H9 (cell line): ENCODE data around the gene OMA1. TPM values are rescaled to one million over a fixed set of nuclear protein-coding genes. Genes with fewer than 3 reads are reported as not detected.

Source experiments
- DNase-seq: peaks from one replicate; pipeline ENCODE4 v3.0.0-alpha.2; 2017
- H2AFZ ChIP-seq: one replicate; pipeline ENCODE4 v1.6.1; 2013; ENCODE audit warnings: mild to moderate bottlenecking, low read length, control low read depth, moderate library complexity
- H2AK5ac ChIP-seq: 2 replicates; pipeline ENCODE4 v1.6.1; 2013; ENCODE audit warnings: low read length, control low read depth, mixed read lengths; ENCODE audit not compliant: insufficient read length
- H2BK120ac ChIP-seq: one replicate; pipeline ENCODE4 v1.6.1; 2013; ENCODE audit warnings: low read depth, mild to moderate bottlenecking, low read length, control low read depth, inconsistent platforms; ENCODE audit not compliant: poor library complexity, severe bottlenecking
- H2BK12ac ChIP-seq: 2 replicates; pipeline ENCODE4 v1.6.1; 2013; ENCODE audit warnings: low read length, control low read depth, mixed read lengths, low read depth; ENCODE audit not compliant: insufficient read length
- H2BK15ac ChIP-seq: 2 replicates; pipeline ENCODE4 v1.6.1; 2013; ENCODE audit warnings: low read depth, low read length, control low read depth
- H2BK20ac ChIP-seq: one replicate; pipeline ENCODE4 v1.6.1; 2013; ENCODE audit warnings: low read depth, mild to moderate bottlenecking, low read length, control low read depth, inconsistent platforms; ENCODE audit not compliant: poor library complexity, severe bottlenecking
- H2BK5ac ChIP-seq: 2 replicates; pipeline ENCODE4 v1.6.1; 2013; ENCODE audit warnings: low read length, control low read depth, mixed read lengths; ENCODE audit not compliant: insufficient read length
- H3K14ac ChIP-seq: 2 replicates; pipeline ENCODE4 v1.6.1; 2013; ENCODE audit warnings: low read length, control low read depth; ENCODE audit not compliant: insufficient read depth
- H3K18ac ChIP-seq: 2 replicates; pipeline ENCODE4 v1.6.1; 2013; ENCODE audit warnings: low read depth, mild to moderate bottlenecking, mixed read lengths, low read length, control low read depth; ENCODE audit not compliant: insufficient read length
- H3K23ac ChIP-seq: 2 replicates; pipeline ENCODE4 v1.6.1; 2013; ENCODE audit warnings: low read length, control low read depth, mixed read lengths, low read depth; ENCODE audit not compliant: insufficient read length
- H3K23me2 ChIP-seq: 2 replicates; pipeline ENCODE4 v1.6.1; 2013; ENCODE audit warnings: low read depth, mild to moderate bottlenecking, mixed read lengths, low read length, control low read depth; ENCODE audit not compliant: insufficient read length, poor library complexity, severe bottlenecking
- H3K27ac ChIP-seq: 2 replicates; pipeline ENCODE4 v1.5.1; 2013; ENCODE audit warnings: low read length, control low read depth, mixed read lengths, low read depth; ENCODE audit not compliant: insufficient read length
- H3K27me3 ChIP-seq: 2 replicates; pipeline ENCODE4 v1.6.1; 2013; ENCODE audit warnings: low read length, control low read depth, inconsistent platforms; ENCODE audit not compliant: insufficient read depth
- H3K4ac ChIP-seq: 2 replicates; pipeline ENCODE4 v1.6.1; 2013; ENCODE audit warnings: low read depth, mild to moderate bottlenecking, control low read depth, inconsistent platforms, low read length, moderate library complexity
- H3K4me1 ChIP-seq: 2 replicates; pipeline ENCODE4 v1.6.1; 2013; ENCODE audit warnings: low read length, control low read depth, inconsistent platforms; ENCODE audit not compliant: insufficient read depth
- H3K4me2 ChIP-seq: 2 replicates; pipeline ENCODE4 v1.6.1; 2013; ENCODE audit warnings: low read length, control low read depth, mixed read lengths; ENCODE audit not compliant: insufficient read length, insufficient read depth
- H3K56ac ChIP-seq: 2 replicates; pipeline ENCODE4 v1.6.1; 2013; ENCODE audit warnings: low read depth, mild to moderate bottlenecking, mixed read lengths, low read length, control low read depth; ENCODE audit not compliant: insufficient read length
- H3K79me1 ChIP-seq: 2 replicates; pipeline ENCODE4 v1.6.1; 2013; ENCODE audit warnings: low read depth, mild to moderate bottlenecking, moderate library complexity, low read length, control low read depth, inconsistent platforms; ENCODE audit not compliant: insufficient read depth, poor library complexity, severe bottlenecking
- H3K79me2 ChIP-seq: 2 replicates; pipeline ENCODE4 v1.6.1; 2013; ENCODE audit warnings: low read length, control low read depth, inconsistent platforms; ENCODE audit not compliant: insufficient read depth
- H3K9ac ChIP-seq: 2 replicates; pipeline ENCODE4 v1.6.1; 2013; ENCODE audit warnings: low read length, control low read depth, mixed read lengths; ENCODE audit not compliant: insufficient read length; ENCODE audit errors: extremely low read depth
- H3K9me3 ChIP-seq: one replicate; pipeline ENCODE4 v1.6.1; 2013; ENCODE audit warnings: low read depth, low read length, inconsistent platforms; ENCODE audit not compliant: control insufficient read depth
- H3T11ph ChIP-seq: one replicate; pipeline ENCODE4 v1.6.1; 2013; ENCODE audit warnings: mild to moderate bottlenecking, low read length, control low read depth, inconsistent platforms
- H4K20me1 ChIP-seq: one replicate; pipeline ENCODE4 v1.6.1; 2013; ENCODE audit not compliant: control insufficient read depth, insufficient read length, insufficient read depth
- H4K5ac ChIP-seq: 2 replicates; pipeline ENCODE4 v1.6.1; 2013; ENCODE audit warnings: low read depth, mild to moderate bottlenecking, mixed read lengths, low read length, control low read depth; ENCODE audit not compliant: insufficient read length
- H4K8ac ChIP-seq: replicated peaks from 2 replicates; pipeline ENCODE4 v1.6.1; 2013; ENCODE audit warnings: low read length, control low read depth, mixed read lengths, low read depth; ENCODE audit not compliant: insufficient read length
- H4K91ac ChIP-seq: 2 replicates; pipeline ENCODE4 v1.6.1; 2013; ENCODE audit warnings: low read depth, mild to moderate bottlenecking, moderate library complexity, mixed read lengths, low read length, control low read depth; ENCODE audit not compliant: insufficient read length
- H3K27ac Mint-ChIP-seq, 3 experiments: 2 replicates in 2 of 3; 3 replicates in 1 of 3; pipeline ENCODE4 v1.8.0; 2020 to 2021; ENCODE audit warnings: mixed read lengths in 3 of 3, mild to moderate bottlenecking in 1 of 3, moderate library complexity in 1 of 3
- H3K27me3 Mint-ChIP-seq: 2 replicates; pipeline ENCODE4 v1.8.0; 2021; ENCODE audit warnings: low read depth, mild to moderate bottlenecking, moderate library complexity, mixed read lengths
- H3K36me3 Mint-ChIP-seq, 3 experiments: 2 replicates in 2 of 3; 3 replicates in 1 of 3; pipeline ENCODE4 v1.8.0; 2020 to 2021; ENCODE audit warnings: low read depth in 3 of 3, mixed read lengths in 3 of 3; ENCODE audit not compliant: insufficient read depth in 1 of 3
- H3K4me1 Mint-ChIP-seq, 2 experiments: 2 replicates each; pipeline ENCODE4 v1.8.0; 2020; ENCODE audit warnings: mixed read lengths in 2 of 2
- H3K4me3 Mint-ChIP-seq, 2 experiments: 2 replicates in 1 of 2; 3 replicates in 1 of 2; pipeline ENCODE4 v1.8.0; 2020 to 2021; ENCODE audit warnings: mild to moderate bottlenecking in 2 of 2, mixed read lengths in 2 of 2, moderate library complexity in 1 of 2
- H3K9me3 Mint-ChIP-seq, 2 experiments: 2 replicates in 1 of 2; 3 replicates in 1 of 2; pipeline ENCODE4 v1.8.0; 2020; ENCODE audit warnings: mild to moderate bottlenecking in 2 of 2, mixed read lengths in 2 of 2, moderate library complexity in 1 of 2
- WGBS: extraction: QIAGEN DNeasy Blood & Tissue Kit; methylation state at CpG from one replicate; pipeline ENCODE4 v1.1.7; 2013; ENCODE audit warnings: missing lambda C conversion rate, low lambda C conversion rate, mixed read lengths; ENCODE audit not compliant: insufficient read length; ENCODE audit errors: extremely low coverage; 5-methylcytosine and 5-hydroxymethylcytosine counted together
- total RNA-seq: library from RNA; stranded (reverse); gene quantifications from 2 replicates; pipeline ENCODE4 v1.2.1, GENCODE V29; 2021
- TF ChIP-seq, protein P1 (sequence below): fragments of 200-600 bp; sonication (generic); conservative IDR thresholded peaks from 3 replicates; pipeline ENCODE4 v1.8.0; 2021; ENCODE audit warnings: antibody characterized with exemption, mild to moderate bottlenecking

OMA1 gene
- total RNA-seq, 1 experiment from 2014 or later, result 12.9 TPM

DNA sequence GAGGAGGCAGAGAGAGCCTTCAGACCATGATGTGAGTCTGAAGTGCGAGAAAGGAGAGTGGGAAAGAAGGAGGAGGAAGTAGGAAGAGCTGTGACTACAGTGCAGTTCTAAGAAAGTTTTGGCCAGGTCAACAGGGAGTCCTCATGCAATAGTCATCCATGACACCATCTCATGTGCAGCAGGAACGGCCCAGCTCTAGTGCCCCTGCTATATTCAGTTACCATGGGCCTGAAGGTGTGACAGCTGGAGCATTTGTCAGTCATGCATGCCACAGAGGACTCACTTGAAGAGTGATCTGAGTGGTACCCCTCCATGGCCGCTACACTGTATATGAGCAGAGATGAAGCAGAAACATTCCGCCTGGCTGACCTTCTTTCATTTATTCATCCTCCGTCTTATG is 77.9 kb downstream of the OMA1 start:
- Histone ChIP-seq H3K9me3 (no peaks in the 10 kb centered on the region), H3K56ac (no peak overlapping the region), H3K18ac (no peak overlapping the region), H4K20me1 (no peaks in the 10 kb centered on the region), H3K9ac (no peak overlapping the region), H2BK15ac (no peak overlapping the region), H3K14ac (no peak overlapping the region), H2BK5ac (no peak overlapping the region), H3K4me2 (no peak overlapping the region), H2AK5ac (no peak overlapping the region), H4K91ac (no peak overlapping the region), H3K27ac (no peak overlapping the region), H3K79me1 (no peaks in the 10 kb centered on the region), H2BK12ac (no peak overlapping the region), H2BK120ac (no peak overlapping the region), H2BK20ac (no peak overlapping the region), H4K5ac (no peak overlapping the region), H3K4me1 (peaks cover 7% of the 10 kb centered on the region; the same call in 1 of the 2 replicates), H3K23me2 (no peaks in the 10 kb centered on the region), H4K8ac (no peak overlapping the region), H3K27me3 (no peaks in the 10 kb centered on the region), H3K23ac (no peak overlapping the region), H3K4ac (no peak overlapping the region), H3T11ph (no peak overlapping the region), H3K79me2 (no peaks in the 10 kb centered on the region), H2AFZ (no peak overlapping the region)
- WGBS, result no CpG with 5 or more reads among the region's 5 CpGs
- no peak for DNase-seq
- Mint-ChIP-seq H3K27me3 (no peaks in the 10 kb centered on the region), H3K27ac (no peak overlapping the region; a peak in 1 of 7 replicates), H3K4me3 (no peak overlapping the region), H3K9me3 (no peaks in the 10 kb centered on the region; a peak in 1 of 5 replicates), H3K36me3 (no peaks in the 10 kb centered on the region; a peak in 2 of 7 replicates), H3K4me1 (peaks cover 18 to 20% of the 10 kb centered on the region in 2 experiments)
- TF ChIP-seq, protein P1, sequence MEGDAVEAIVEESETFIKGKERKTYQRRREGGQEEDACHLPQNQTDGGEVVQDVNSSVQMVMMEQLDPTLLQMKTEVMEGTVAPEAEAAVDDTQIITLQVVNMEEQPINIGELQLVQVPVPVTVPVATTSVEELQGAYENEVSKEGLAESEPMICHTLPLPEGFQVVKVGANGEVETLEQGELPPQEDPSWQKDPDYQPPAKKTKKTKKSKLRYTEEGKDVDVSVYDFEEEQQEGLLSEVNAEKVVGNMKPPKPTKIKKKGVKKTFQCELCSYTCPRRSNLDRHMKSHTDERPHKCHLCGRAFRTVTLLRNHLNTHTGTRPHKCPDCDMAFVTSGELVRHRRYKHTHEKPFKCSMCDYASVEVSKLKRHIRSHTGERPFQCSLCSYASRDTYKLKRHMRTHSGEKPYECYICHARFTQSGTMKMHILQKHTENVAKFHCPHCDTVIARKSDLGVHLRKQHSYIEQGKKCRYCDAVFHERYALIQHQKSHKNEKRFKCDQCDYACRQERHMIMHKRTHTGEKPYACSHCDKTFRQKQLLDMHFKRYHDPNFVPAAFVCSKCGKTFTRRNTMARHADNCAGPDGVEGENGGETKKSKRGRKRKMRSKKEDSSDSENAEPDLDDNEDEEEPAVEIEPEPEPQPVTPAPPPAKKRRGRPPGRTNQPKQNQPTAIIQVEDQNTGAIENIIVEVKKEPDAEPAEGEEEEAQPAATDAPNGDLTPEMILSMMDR, result no peak
